ENCODE measurements around the gene IGHMBP2.
"Not testable (repeated sequence)": the region's sequence is repeated elsewhere in the genome, so short reads cannot be mapped to it uniquely, and the experiment has no call there.

GRCh38 chr11:68884827-68885226 lies 18.9 kb upstream of the IGHMBP2 start:
- TF ChIP-seq, protein P1, sequence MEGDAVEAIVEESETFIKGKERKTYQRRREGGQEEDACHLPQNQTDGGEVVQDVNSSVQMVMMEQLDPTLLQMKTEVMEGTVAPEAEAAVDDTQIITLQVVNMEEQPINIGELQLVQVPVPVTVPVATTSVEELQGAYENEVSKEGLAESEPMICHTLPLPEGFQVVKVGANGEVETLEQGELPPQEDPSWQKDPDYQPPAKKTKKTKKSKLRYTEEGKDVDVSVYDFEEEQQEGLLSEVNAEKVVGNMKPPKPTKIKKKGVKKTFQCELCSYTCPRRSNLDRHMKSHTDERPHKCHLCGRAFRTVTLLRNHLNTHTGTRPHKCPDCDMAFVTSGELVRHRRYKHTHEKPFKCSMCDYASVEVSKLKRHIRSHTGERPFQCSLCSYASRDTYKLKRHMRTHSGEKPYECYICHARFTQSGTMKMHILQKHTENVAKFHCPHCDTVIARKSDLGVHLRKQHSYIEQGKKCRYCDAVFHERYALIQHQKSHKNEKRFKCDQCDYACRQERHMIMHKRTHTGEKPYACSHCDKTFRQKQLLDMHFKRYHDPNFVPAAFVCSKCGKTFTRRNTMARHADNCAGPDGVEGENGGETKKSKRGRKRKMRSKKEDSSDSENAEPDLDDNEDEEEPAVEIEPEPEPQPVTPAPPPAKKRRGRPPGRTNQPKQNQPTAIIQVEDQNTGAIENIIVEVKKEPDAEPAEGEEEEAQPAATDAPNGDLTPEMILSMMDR (IDR thresholded peaks at IDR 0.05 in 2 of 3, conservative IDR thresholded peaks at IDR 0.05 in 1 of 3; ENCODE audit: borderline replicate concordance in 1 of 3, insufficient read depth in 1 of 3, low read depth in 2 of 3, low read length in 2 of 3): not testable (repeated sequence)
- not testable (repeated sequence) for TF ChIP-seq REST (IDR thresholded peaks at IDR 0.05; ENCODE audit: low read depth); EZH2 (IDR thresholded peaks at IDR 0.05); ZNF274 (IDR thresholded peaks at IDR 0.05; ENCODE audit: low read depth, low read length); ELF1 (IDR thresholded peaks at IDR 0.05; ENCODE audit: borderline replicate concordance, low read depth); SP1 (IDR thresholded peaks at IDR 0.05; ENCODE audit: low read depth); MAX (IDR thresholded peaks at IDR 0.05); CEBPB (IDR thresholded peaks at IDR 0.05; ENCODE audit: low read depth); POLR2A (IDR thresholded peaks at IDR 0.05; ENCODE audit: borderline replicate concordance, extremely low read depth, insufficient read depth, insufficient read length)

All from HCT116 (cell line).